Kidney epithelial cell (primary cell): ENCODE measurements around the gene CACNA1S. TPM values are rescaled to one million over a fixed set of nuclear protein-coding genes. Genes with fewer than 3 reads are reported as not detected.

ENCODE experiments used
- DNase-seq: peaks from one replicate; pipeline ENCODE4 v3.0.0-alpha.2; 2010; ENCODE audit warnings: low read depth
- H3K27me3 ChIP-seq: 2 replicates; pipeline ENCODE4 v1.6.0; 2011; ENCODE audit warnings: low read length; ENCODE audit not compliant: control insufficient read depth, insufficient read depth
- H3K36me3 ChIP-seq: 2 replicates; pipeline ENCODE4 v1.5.1; 2011; ENCODE audit warnings: low read length; ENCODE audit not compliant: control insufficient read depth, insufficient read depth
- H3K4me3 ChIP-seq: 2 replicates; pipeline ENCODE4 v1.5.1; 2011; ENCODE audit warnings: low read depth, mild to moderate bottlenecking, control low read depth, low read length
- CTCF ChIP-seq: IDR thresholded peaks from 2 replicates; pipeline ENCODE4 v1.5.1; 2011; ENCODE audit warnings: mild to moderate bottlenecking, moderate library complexity, low read length, control low read depth, inconsistent platforms; ENCODE audit not compliant: insufficient read depth, poor library complexity, severe bottlenecking
- total RNA-seq: library from RNA; depleted of rRNA; stranded (reverse); fragments of >200 nt; gene quantifications from 2 replicates; pipeline ENCODE4 v1.2.3, GENCODE V29; 2015

The CACNA1S gene
- total RNA-seq, 1 donor from 2014 or later: not detected

- Histone ChIP-seq H3K27me3 (peaks cover 14% of the 10 kb centered on the region), H3K4me3 (no peak within 1 kb of the TSS), H3K36me3 (no peaks in the 10 kb centered on the region)
- TF ChIP-seq CTCF: peak; percentile 29
- no peak for DNase-seq
Observed at GRCh38 chr1:201126832-201127754, 14.9 kb upstream of the CACNA1S start, which contains the start of gene ASCL5. Gene ASCL5, minus strand, starts transcription at chr1:201127184. Its CDS starts 11,812 bp downstream, at chr1:201115372.

DNA sequence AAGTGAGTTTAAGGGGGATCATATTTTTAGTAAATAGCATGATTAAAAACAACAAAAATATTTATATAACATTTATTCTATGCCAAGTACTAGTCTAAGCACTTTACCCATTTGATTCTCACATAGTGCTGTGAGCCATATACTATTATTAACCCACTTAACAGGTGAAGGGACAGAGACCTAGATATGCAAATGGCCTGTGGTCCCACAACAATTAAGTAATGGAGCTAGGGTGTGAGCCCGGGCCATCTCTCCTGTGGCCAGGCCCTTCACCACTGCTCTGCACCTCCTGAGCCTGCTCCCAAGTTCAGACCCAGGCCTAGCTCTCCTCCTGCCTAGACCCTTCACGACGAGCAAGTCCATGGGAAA, 14.2 kb upstream of the CACNA1S start:
- Histone ChIP-seq H3K27me3 (peaks cover 17% of the 10 kb centered on the region), H3K4me3 (no peak overlapping the region), H3K36me3 (no peaks in the 10 kb centered on the region)
- no peak for TF ChIP-seq CTCF
- DNase-seq: no peak

DNA sequence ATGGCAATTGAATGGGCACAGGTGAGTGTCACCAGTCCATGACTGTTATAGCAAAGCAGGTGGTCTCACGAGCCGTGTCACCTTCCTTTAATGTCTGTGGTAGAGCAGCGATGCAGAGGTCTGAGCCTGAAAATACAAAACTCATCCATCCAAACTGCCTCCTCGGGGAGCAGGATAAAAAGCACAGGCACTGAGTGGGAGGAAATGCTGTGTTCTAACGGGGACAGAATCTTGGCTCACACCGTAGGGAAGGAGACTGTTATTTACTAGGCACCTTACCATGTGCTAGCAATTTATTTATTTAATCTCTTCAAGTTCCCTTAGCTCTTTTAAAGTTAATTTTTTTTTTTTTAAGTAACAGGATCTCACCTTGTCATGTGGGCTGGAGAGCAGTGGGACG, 13.6 kb upstream of the CACNA1S start:
- no peak for DNase-seq
- no peak for TF ChIP-seq CTCF

GRCh38 chr1:201125019-201125418, 12.8 kb upstream of the CACNA1S start:
- Histone ChIP-seq H3K27me3 (peaks cover 24% of the 10 kb centered on the region), H3K36me3 (no peaks in the 10 kb centered on the region), H3K4me3 (no peak overlapping the region)
- no peak for DNase-seq
- no peak for TF ChIP-seq CTCF

More for the DNA sequence above, 13.6 kb upstream of the CACNA1S start:
- Histone ChIP-seq H3K27me3 (peaks cover 19% of the 10 kb centered on the region), H3K4me3 (no peak overlapping the region), H3K36me3 (no peaks in the 10 kb centered on the region)

DNA sequence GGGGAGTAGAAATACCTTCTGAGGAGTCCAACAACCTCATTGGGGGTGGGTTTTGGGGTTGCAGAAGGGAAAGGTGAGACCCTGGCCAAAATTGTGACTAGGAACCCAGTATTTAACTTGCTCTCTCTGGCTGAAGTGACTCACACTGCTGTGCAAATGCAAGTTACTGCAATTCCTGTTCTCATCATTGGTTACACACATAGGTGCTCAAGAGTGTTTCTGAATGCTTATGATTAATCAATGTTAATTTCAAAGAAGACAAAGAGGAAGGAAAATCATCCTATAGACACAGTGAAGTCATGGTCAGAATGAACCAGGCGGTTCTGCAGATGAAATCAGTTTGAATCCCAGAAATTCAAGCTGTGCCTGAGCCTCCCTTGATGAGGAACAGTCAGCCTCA, 11.6 kb upstream of the CACNA1S start:
- DNase-seq: no peak
- no peak overlapping the region for H3K4me3 ChIP-seq
- H3K36me3 ChIP-seq: no peaks in the 10 kb centered on the region
- TF ChIP-seq CTCF: no peak
- H3K27me3 ChIP-seq: peaks cover 29% of the 10 kb centered on the region

DNA sequence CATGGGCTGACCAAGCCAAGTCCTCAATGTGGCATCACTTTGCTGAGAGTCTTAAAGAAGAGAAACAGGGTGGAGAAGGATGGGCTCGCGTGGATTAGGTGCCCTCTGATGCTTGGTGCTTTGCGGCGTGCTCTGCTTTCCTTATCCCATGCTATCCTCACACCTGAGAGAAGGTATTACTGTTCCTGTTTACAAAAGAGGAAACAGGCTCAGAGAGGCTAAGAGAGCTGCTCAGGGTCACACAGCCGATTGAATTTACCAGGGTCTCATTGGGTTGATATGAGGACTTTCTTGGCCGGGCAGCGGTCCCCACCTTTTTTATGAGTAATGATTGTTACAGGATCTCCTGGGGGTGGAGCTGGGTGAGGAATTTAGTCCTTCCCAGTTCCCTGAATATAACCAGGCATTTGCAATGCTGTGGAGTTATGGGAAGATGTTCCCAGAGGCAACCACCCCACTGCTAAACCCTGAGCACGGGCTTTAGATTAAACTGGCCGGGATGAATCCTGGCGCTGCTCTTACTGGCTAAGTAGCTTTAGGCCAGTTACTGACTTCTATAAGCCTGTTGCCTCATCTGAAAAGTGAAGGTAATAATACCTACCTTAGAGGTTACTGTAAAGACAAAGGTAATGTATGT, 10.2 kb upstream of the CACNA1S start:
- H3K27me3 ChIP-seq: peaks cover 29% of the 10 kb centered on the region
- TF ChIP-seq CTCF: no peak
- no peak for DNase-seq
- no peak overlapping the region for H3K4me3 ChIP-seq
- H3K36me3 ChIP-seq: no peaks in the 10 kb centered on the region
